H9 (cell line): ENCODE results near the gene VWA8. TPM values are rescaled to one million over a fixed set of nuclear protein-coding genes. Genes with fewer than 3 reads are reported as not detected.

Source experiments
- DNase-seq: peaks from one replicate; pipeline ENCODE4 v3.0.0-alpha.2; 2017
- H2AFZ ChIP-seq: one replicate; pipeline ENCODE4 v1.6.1; 2013; ENCODE audit warnings: mild to moderate bottlenecking, low read length, control low read depth, moderate library complexity
- H2AK5ac ChIP-seq: 2 replicates; pipeline ENCODE4 v1.6.1; 2013; ENCODE audit warnings: low read length, control low read depth, mixed read lengths; ENCODE audit not compliant: insufficient read length
- H2BK120ac ChIP-seq: one replicate; pipeline ENCODE4 v1.6.1; 2013; ENCODE audit warnings: low read depth, mild to moderate bottlenecking, low read length, control low read depth, inconsistent platforms; ENCODE audit not compliant: poor library complexity, severe bottlenecking
- H2BK12ac ChIP-seq: 2 replicates; pipeline ENCODE4 v1.6.1; 2013; ENCODE audit warnings: low read length, control low read depth, mixed read lengths, low read depth; ENCODE audit not compliant: insufficient read length
- H2BK15ac ChIP-seq: 2 replicates; pipeline ENCODE4 v1.6.1; 2013; ENCODE audit warnings: low read depth, low read length, control low read depth
- H2BK20ac ChIP-seq: one replicate; pipeline ENCODE4 v1.6.1; 2013; ENCODE audit warnings: low read depth, mild to moderate bottlenecking, low read length, control low read depth, inconsistent platforms; ENCODE audit not compliant: poor library complexity, severe bottlenecking
- H2BK5ac ChIP-seq: 2 replicates; pipeline ENCODE4 v1.6.1; 2013; ENCODE audit warnings: low read length, control low read depth, mixed read lengths; ENCODE audit not compliant: insufficient read length
- H3K14ac ChIP-seq: 2 replicates; pipeline ENCODE4 v1.6.1; 2013; ENCODE audit warnings: low read length, control low read depth; ENCODE audit not compliant: insufficient read depth
- H3K18ac ChIP-seq: 2 replicates; pipeline ENCODE4 v1.6.1; 2013; ENCODE audit warnings: low read depth, mild to moderate bottlenecking, mixed read lengths, low read length, control low read depth; ENCODE audit not compliant: insufficient read length
- H3K23ac ChIP-seq: 2 replicates; pipeline ENCODE4 v1.6.1; 2013; ENCODE audit warnings: low read length, control low read depth, mixed read lengths, low read depth; ENCODE audit not compliant: insufficient read length
- H3K23me2 ChIP-seq: 2 replicates; pipeline ENCODE4 v1.6.1; 2013; ENCODE audit warnings: low read depth, mild to moderate bottlenecking, mixed read lengths, low read length, control low read depth; ENCODE audit not compliant: insufficient read length, poor library complexity, severe bottlenecking
- H3K27ac ChIP-seq: 2 replicates; pipeline ENCODE4 v1.5.1; 2013; ENCODE audit warnings: low read length, control low read depth, mixed read lengths, low read depth; ENCODE audit not compliant: insufficient read length
- H3K27me3 ChIP-seq: 2 replicates; pipeline ENCODE4 v1.6.1; 2013; ENCODE audit warnings: low read length, control low read depth, inconsistent platforms; ENCODE audit not compliant: insufficient read depth
- H3K4ac ChIP-seq: 2 replicates; pipeline ENCODE4 v1.6.1; 2013; ENCODE audit warnings: low read depth, mild to moderate bottlenecking, control low read depth, inconsistent platforms, low read length, moderate library complexity
- H3K4me1 ChIP-seq: 2 replicates; pipeline ENCODE4 v1.6.1; 2013; ENCODE audit warnings: low read length, control low read depth, inconsistent platforms; ENCODE audit not compliant: insufficient read depth
- H3K4me2 ChIP-seq: 2 replicates; pipeline ENCODE4 v1.6.1; 2013; ENCODE audit warnings: low read length, control low read depth, mixed read lengths; ENCODE audit not compliant: insufficient read length, insufficient read depth
- H3K56ac ChIP-seq: 2 replicates; pipeline ENCODE4 v1.6.1; 2013; ENCODE audit warnings: low read depth, mild to moderate bottlenecking, mixed read lengths, low read length, control low read depth; ENCODE audit not compliant: insufficient read length
- H3K79me1 ChIP-seq: 2 replicates; pipeline ENCODE4 v1.6.1; 2013; ENCODE audit warnings: low read depth, mild to moderate bottlenecking, moderate library complexity, low read length, control low read depth, inconsistent platforms; ENCODE audit not compliant: insufficient read depth, poor library complexity, severe bottlenecking
- H3K79me2 ChIP-seq: 2 replicates; pipeline ENCODE4 v1.6.1; 2013; ENCODE audit warnings: low read length, control low read depth, inconsistent platforms; ENCODE audit not compliant: insufficient read depth
- H3K9ac ChIP-seq: 2 replicates; pipeline ENCODE4 v1.6.1; 2013; ENCODE audit warnings: low read length, control low read depth, mixed read lengths; ENCODE audit not compliant: insufficient read length; ENCODE audit errors: extremely low read depth
- H3K9me3 ChIP-seq: one replicate; pipeline ENCODE4 v1.6.1; 2013; ENCODE audit warnings: low read depth, low read length, inconsistent platforms; ENCODE audit not compliant: control insufficient read depth
- H3T11ph ChIP-seq: one replicate; pipeline ENCODE4 v1.6.1; 2013; ENCODE audit warnings: mild to moderate bottlenecking, low read length, control low read depth, inconsistent platforms
- H4K20me1 ChIP-seq: one replicate; pipeline ENCODE4 v1.6.1; 2013; ENCODE audit not compliant: control insufficient read depth, insufficient read length, insufficient read depth
- H4K5ac ChIP-seq: 2 replicates; pipeline ENCODE4 v1.6.1; 2013; ENCODE audit warnings: low read depth, mild to moderate bottlenecking, mixed read lengths, low read length, control low read depth; ENCODE audit not compliant: insufficient read length
- H4K8ac ChIP-seq: replicated peaks from 2 replicates; pipeline ENCODE4 v1.6.1; 2013; ENCODE audit warnings: low read length, control low read depth, mixed read lengths, low read depth; ENCODE audit not compliant: insufficient read length
- H4K91ac ChIP-seq: 2 replicates; pipeline ENCODE4 v1.6.1; 2013; ENCODE audit warnings: low read depth, mild to moderate bottlenecking, moderate library complexity, mixed read lengths, low read length, control low read depth; ENCODE audit not compliant: insufficient read length
- H3K27ac Mint-ChIP-seq, 3 experiments: 2 replicates in 2 of 3; 3 replicates in 1 of 3; pipeline ENCODE4 v1.8.0; 2020 to 2021; ENCODE audit warnings: mixed read lengths in 3 of 3, mild to moderate bottlenecking in 1 of 3, moderate library complexity in 1 of 3
- H3K27me3 Mint-ChIP-seq: 2 replicates; pipeline ENCODE4 v1.8.0; 2021; ENCODE audit warnings: low read depth, mild to moderate bottlenecking, moderate library complexity, mixed read lengths
- H3K36me3 Mint-ChIP-seq, 3 experiments: 2 replicates in 2 of 3; 3 replicates in 1 of 3; pipeline ENCODE4 v1.8.0; 2020 to 2021; ENCODE audit warnings: low read depth in 3 of 3, mixed read lengths in 3 of 3; ENCODE audit not compliant: insufficient read depth in 1 of 3
- H3K4me1 Mint-ChIP-seq, 2 experiments: 2 replicates each; pipeline ENCODE4 v1.8.0; 2020; ENCODE audit warnings: mixed read lengths in 2 of 2
- H3K4me3 Mint-ChIP-seq, 2 experiments: 2 replicates in 1 of 2; 3 replicates in 1 of 2; pipeline ENCODE4 v1.8.0; 2020 to 2021; ENCODE audit warnings: mild to moderate bottlenecking in 2 of 2, mixed read lengths in 2 of 2, moderate library complexity in 1 of 2
- H3K9me3 Mint-ChIP-seq, 2 experiments: 2 replicates in 1 of 2; 3 replicates in 1 of 2; pipeline ENCODE4 v1.8.0; 2020; ENCODE audit warnings: mild to moderate bottlenecking in 2 of 2, mixed read lengths in 2 of 2, moderate library complexity in 1 of 2
- CTCF ChIP-seq: fragments of 200-600 bp; sonication (generic); conservative IDR thresholded peaks from 3 replicates; pipeline ENCODE4 v1.8.0; 2021; ENCODE audit warnings: antibody characterized with exemption, mild to moderate bottlenecking
- WGBS: extraction: QIAGEN DNeasy Blood & Tissue Kit; methylation state at CpG from one replicate; pipeline ENCODE4 v1.1.7; 2013; ENCODE audit warnings: missing lambda C conversion rate, low lambda C conversion rate, mixed read lengths; ENCODE audit not compliant: insufficient read length; ENCODE audit errors: extremely low coverage; 5-methylcytosine and 5-hydroxymethylcytosine counted together
- total RNA-seq: library from RNA; stranded (reverse); gene quantifications from 2 replicates; pipeline ENCODE4 v1.2.1, GENCODE V29; 2021

The VWA8 gene
- total RNA-seq, 1 experiment from 2014 or later: 17.4 TPM

GRCh38 chr13:42009057-42009456, 48.1 kb upstream of the VWA8 start:
- H3K18ac ChIP-seq: no peak overlapping the region
- H3K4me2 ChIP-seq: no peak overlapping the region
- no peak overlapping the region for H3K27ac Mint-ChIP-seq
- H2AK5ac ChIP-seq: no peak overlapping the region
- peaks cover 15% of the 10 kb centered on the region in 2 experiments for H3K4me1 Mint-ChIP-seq
- H2BK12ac ChIP-seq: no peak overlapping the region
- no peaks in the 10 kb centered on the region for H3K79me2 ChIP-seq
- no peaks in the 10 kb centered on the region for H3K9me3 ChIP-seq
- no CpG with 5 or more reads among the region's 4 CpGs for WGBS
- no peak overlapping the region for H4K5ac ChIP-seq
- H3K14ac ChIP-seq: no peak overlapping the region
- H3K27me3 Mint-ChIP-seq: no peaks in the 10 kb centered on the region; the same call in 1 of the 2 replicates
- no peaks in the 10 kb centered on the region for H3K9me3 Mint-ChIP-seq
- H3K36me3 Mint-ChIP-seq: no peaks in the 10 kb centered on the region
- no peak overlapping the region for H2BK120ac ChIP-seq
- no peaks in the 10 kb centered on the region for H3K27me3 ChIP-seq
- no peak overlapping the region for H3K4ac ChIP-seq
- no peak for DNase-seq
- H4K8ac ChIP-seq: no peak overlapping the region
- H3K23ac ChIP-seq: no peak overlapping the region
- H3K9ac ChIP-seq: no peak overlapping the region
- H2BK15ac ChIP-seq: no peak overlapping the region
- H2AFZ ChIP-seq: no peak overlapping the region
- no peak overlapping the region for H3K56ac ChIP-seq
- TF ChIP-seq CTCF: no peak
- H3K79me1 ChIP-seq: no peaks in the 10 kb centered on the region
- no peak overlapping the region for H3K4me3 Mint-ChIP-seq
- no peaks in the 10 kb centered on the region for H4K20me1 ChIP-seq
- H3K23me2 ChIP-seq: no peaks in the 10 kb centered on the region
- H3K4me1 ChIP-seq: no peaks in the 10 kb centered on the region; the same call in 1 of the 2 replicates
- H2BK5ac ChIP-seq: no peak overlapping the region
- H4K91ac ChIP-seq: no peak overlapping the region
- no peak overlapping the region for H3T11ph ChIP-seq
- H3K27ac ChIP-seq: no peak overlapping the region
- H2BK20ac ChIP-seq: no peak overlapping the region
